Activated CD8-positive, alpha-beta memory T cell treated with anti-CD3 and anti-CD28 coated beads, Interleukin-2, amount 50 U/mL, for 1 hour (primary cell): Measurements from ENCODE around the gene KCNH8.

ENCODE experiments used
- DNase-seq: peaks from one replicate; pipeline ENCODE4 v3.0.0-alpha.2; 2020; ENCODE audit errors: extremely low read depth

KCNH8 gene

DNA sequence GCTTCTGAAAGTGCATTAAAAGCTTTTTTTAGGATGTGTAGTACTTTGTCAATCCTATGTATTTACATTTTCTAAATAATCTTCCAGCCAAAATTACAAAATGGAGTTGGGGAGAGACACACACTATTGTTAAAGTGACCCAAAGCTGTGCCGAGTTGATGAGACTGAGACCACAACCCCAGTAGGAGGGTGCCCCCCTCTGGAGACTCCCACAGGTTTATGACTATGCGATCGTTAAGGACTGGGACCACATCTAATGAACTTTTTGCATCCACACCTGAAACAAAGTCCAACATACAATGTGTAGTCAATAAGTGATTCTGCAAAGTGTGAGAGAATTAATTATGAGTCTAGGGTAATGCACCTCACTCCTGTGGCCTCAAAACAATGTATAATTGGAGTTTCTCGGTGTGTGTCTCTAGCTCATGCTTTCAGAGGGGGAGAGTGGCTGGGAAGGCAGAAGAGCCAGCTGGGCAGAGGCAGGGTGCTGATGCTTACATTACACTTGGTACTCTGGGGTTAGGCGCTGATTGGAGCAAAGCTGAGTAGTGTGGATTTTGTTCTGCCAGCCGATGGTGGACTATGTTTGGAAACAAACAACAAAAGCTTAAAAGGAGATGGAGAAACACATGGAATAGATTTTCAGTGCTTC lies 102.8 kb downstream of the KCNH8 start:
- DNase-seq, result no peak

GRCh38 chr3:19254189-19254588 lies 105.9 kb downstream of the KCNH8 start:
- DNase-seq, result no peak

- no peak for DNase-seq
Observed at GRCh38 chr3:19254784-19255338, 106.6 kb downstream of the KCNH8 start.

- no peak for DNase-seq
Observed at GRCh38 chr3:19256313-19256712, 108.0 kb downstream of the KCNH8 start.

DNA sequence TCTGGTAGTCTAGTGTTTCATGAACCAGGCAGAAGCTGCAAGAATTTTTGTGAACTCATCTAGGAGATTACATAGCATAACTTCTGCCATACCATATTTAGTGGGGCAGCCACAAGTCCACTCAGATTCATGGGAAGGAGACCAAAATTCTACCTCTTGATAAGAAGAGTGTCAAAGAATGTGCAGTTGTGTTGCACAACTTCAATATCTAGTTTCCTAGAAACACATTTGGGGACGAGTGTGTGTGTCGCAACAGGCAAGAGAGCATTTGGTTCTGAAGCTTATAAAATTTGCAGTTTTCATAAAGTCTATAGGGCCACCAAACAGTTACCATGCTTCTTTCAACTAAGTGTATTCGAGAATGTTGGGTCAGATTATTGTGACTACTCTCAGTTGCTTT lies 115.3 kb downstream of the KCNH8 start:
- no peak for DNase-seq

DNA sequence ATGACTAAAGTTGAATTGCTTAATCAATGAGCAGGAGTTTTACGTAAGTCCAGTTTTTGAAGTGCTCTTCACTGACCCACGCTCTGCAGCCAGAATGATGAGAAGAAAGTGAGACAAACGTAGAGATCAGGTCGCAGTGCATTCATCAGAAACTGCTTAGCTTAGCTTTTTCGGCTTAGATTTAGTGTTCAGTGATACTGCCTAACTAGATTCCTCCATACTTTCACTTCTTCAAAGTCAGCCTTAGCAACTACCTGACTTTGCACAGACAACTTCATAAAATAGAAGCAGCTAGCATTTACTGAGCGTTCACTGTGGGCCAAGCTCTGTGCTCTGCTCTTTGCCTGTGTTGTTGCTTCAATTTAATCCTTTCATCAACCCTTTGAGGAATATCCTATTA lies 116.1 kb downstream of the KCNH8 start:
- DNase-seq, result no peak

GRCh38 chr3:19267040-19267439 lies 118.7 kb downstream of the KCNH8 start:
- DNase-seq, result no peak

DNA sequence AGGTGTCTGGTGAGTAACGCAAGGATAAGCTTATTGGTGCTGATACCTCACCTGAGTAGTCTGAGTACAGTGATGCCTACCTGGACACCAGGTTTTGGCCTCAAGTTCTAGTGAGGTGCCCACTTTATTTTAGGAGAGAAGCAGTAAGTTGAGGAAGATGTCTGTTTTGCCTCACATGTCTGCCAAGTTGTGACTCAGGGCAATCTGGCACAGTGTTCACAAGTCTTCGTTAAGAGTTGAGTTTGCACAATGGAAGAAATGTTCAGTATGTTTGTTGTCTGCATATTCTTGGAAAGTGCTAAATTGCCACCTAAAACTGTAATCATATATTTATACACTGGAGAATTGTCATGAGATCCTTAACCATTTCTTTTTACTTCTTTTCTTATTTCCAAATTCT lies 122.2 kb downstream of the KCNH8 start:
- no peak for DNase-seq

DNA sequence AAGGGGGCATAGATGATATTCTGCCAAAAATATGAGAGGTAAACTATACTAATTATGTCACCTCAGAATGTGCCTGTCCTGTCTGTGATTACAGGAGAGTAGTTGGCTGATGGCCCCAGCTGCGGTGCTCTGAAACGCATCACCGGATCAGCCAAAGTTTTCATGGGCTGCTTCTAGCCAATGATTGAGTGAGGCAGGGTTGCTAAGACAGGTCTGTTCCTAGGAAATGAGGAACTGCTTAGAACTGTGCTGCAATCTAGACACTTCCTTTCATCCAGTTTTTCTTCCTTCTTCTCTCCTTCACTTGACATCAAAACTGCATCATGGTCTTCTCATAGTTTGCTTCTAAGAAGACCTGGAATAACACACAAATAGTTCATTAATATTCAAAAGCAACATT lies 124.0 kb downstream of the KCNH8 start:
- DNase-seq, result no peak

DNA sequence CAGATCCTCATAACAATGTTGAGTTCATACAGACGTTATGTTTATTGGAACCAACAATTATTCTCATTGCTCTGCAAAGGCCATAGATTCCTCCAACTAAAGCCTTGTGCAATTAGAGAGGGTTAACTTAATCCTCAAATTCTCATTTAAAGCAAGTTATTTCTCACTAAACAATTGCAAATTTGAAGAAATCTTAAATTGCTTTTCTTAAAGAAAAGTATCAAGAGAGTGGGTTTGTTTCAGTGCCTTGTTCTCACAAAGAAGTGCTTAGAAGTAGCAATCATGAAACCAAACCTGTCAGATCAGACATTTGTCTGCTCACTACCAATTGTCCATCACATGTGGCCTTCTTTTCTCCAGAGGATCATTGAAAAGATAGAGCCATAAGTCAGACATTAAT lies 124.8 kb downstream of the KCNH8 start:
- no peak for DNase-seq

GRCh38 chr3:19274576-19274975 lies 126.3 kb downstream of the KCNH8 start:
- DNase-seq, result no peak

- no peak for DNase-seq
Observed at GRCh38 chr3:19284974-19285373, 136.7 kb downstream of the KCNH8 start.

GRCh38 chr3:19293295-19293694 lies 145.0 kb downstream of the KCNH8 start:
- DNase-seq, result no peak

DNA sequence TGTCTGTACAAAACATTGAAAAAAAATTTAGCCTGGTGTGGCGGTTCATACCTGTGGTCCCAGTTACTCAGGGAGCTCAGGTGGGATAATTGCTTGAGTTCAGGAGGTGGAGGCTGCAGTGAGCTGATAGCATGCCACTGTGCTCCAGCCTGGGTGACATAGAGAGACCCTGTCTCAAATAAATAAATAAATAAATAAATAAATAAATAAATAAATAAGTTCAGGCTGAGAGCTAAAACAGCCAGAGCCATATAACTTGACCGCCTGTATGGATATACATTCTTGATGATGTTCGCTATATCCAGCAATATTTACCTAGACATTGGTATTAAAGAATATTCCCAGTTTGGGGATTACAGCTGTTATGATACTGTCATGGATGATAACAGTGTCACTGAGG lies 146.9 kb downstream of the KCNH8 start:
- no peak for DNase-seq

- DNase-seq, result no peak
Observed at GRCh38 chr3:19331931-19332330, 183.6 kb downstream of the KCNH8 start.

- DNase-seq, result no peak
Observed at GRCh38 chr3:19334120-19334519, 185.8 kb downstream of the KCNH8 start.

DNA sequence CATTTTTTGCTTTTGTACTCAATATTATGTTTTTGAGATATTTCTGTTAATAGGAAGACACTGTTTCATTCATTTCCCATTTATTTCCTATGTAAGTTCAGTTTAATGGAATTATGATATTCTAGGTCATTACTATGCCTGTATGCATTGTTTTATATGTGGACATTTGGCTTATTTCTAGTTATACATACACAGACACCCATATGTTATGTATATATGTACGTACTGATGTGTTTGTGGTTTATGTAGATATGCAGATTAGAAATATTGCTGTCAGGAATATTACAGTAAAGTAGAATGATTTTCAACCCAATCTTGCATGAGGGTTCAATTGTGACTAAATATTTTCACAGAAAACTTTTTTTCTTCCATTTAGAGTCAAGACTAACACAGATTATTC lies 190.5 kb downstream of the KCNH8 start:
- DNase-seq, result no peak

GRCh38 chr3:19342389-19342788 lies 194.1 kb downstream of the KCNH8 start:
- DNase-seq, result no peak

DNA sequence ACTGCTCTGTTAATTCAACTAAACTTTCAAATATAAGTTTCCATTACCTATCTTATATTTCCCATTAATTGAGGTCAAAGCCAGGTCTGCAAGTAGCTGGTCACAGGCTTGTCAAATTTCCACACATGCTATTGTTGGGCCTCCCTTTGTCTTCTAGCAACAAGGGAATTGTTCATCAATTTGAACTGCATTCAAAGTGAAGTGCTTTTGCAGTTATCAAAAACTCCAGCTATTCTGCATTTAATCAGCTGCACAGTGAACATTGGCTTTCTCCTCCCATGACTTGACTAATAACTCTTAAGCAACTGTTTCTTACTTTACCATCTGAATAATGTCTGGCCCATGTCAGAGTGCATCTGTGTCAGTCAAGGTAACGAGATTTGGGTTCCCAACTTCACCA lies 198.4 kb downstream of the KCNH8 start:
- DNase-seq, result no peak

DNA sequence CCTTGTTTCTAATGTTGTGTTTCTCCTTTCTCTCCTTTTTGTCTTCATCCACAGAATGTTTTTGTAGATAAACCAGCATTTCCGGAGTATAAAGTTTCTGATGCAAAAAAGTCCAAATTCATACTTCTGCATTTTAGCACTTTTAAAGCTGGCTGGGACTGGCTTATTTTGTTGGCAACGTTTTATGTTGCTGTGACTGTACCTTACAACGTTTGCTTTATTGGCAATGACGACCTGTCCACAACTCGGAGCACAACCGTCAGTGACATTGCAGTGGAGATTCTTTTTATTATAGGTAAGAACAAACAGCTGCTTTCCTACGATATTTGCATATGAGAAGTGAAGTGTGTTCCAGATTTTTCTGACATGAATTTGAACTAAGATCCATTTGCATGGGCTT lies 199.4 kb downstream of the KCNH8 start:
- DNase-seq, result no peak

- DNase-seq, result no peak
Observed at GRCh38 chr3:19348500-19348899, 200.2 kb downstream of the KCNH8 start.

- no peak for DNase-seq
Observed at GRCh38 chr3:19348941-19349564, 200.7 kb downstream of the KCNH8 start.

GRCh38 chr3:19357947-19358346 lies 209.6 kb downstream of the KCNH8 start:
- no peak for DNase-seq

- DNase-seq, result no peak
Observed at GRCh38 chr3:19363071-19363470, 214.8 kb downstream of the KCNH8 start.
